GM12878 (cell line): ENCODE data around the gene NCBP2. TPM values are rescaled to one million over a fixed set of nuclear protein-coding genes. Genes with fewer than 3 reads are reported as not detected.

ENCODE experiments used
- ATAC-seq: fragments of 200-7000 bp; cut with Tn5 transposase; 3 replicates; pipeline ENCODE4 v1.9.1; 2020; ENCODE audit warnings: mild to moderate bottlenecking, moderate library complexity
- BruUV-seq: library from RNA; stranded (reverse); fragments of 400-500 nt; replicated peaks from 2 replicates; lab custom pipeline; 2021; lab: Mats Ljungman, UMichigan
- CTCF ChIA-PET: fragments of 300-600 bp; sonication (Branson Sonifier 250); formaldehyde crosslinking; extraction: SDS; loops from one replicate; lab custom pipeline; 2021; ENCODE audit warnings: inconsistent platforms; lab: Yijun Ruan, JAX
- POLR2A ChIA-PET: fragments of 350-600 bp; formaldehyde crosslinking; extraction: SDS; loops from one replicate; lab custom pipeline; 2021; ENCODE audit warnings: inconsistent platforms; lab: Charles Lee
- RAD21 ChIA-PET: fragments of 300-600 bp; sonication (Branson Sonifier 250); formaldehyde crosslinking; loops from one replicate; lab custom pipeline; 2023; ENCODE audit warnings: antibody characterized with exemption; ENCODE audit not compliant: unreplicated experiment; lab: Charles Lee
- SMC1A ChIA-PET: fragments of 300-600 bp; sonication (Branson Sonifier 250); formaldehyde crosslinking; loops from one replicate; lab custom pipeline; 2023; ENCODE audit not compliant: unreplicated experiment, uncharacterized antibody; lab: Charles Lee
- DNase-seq: peaks from one replicate; pipeline ENCODE4 v3.0.0-alpha.2; 2011; ENCODE audit warnings: low read depth, low spot score
- FAIRE-seq: peaks from 3 replicates; lab custom pipeline; 2011; peaks lifted over from hg19 to GRCh38; lab: Jason Lieb, UNC
- H2AFZ ChIP-seq: 2 replicates; pipeline ENCODE4 v1.6.0; 2011; ENCODE audit warnings: low read depth, low read length, control low read depth; ENCODE audit not compliant: control insufficient read depth
- H3K27ac ChIP-seq: 2 replicates; pipeline ENCODE4 v1.5.1; 2011; ENCODE audit warnings: control low read depth; ENCODE audit not compliant: control insufficient read depth, insufficient read depth
- H3K27me3 ChIP-seq, 2 experiments: replicated peaks in 1 of 2; 2 replicates each; pipeline versions ENCODE4 v1.6.0 to v1.6.1; 2011; ENCODE audit warnings: low read length in 1 of 2; ENCODE audit not compliant: control insufficient read depth in 2 of 2, insufficient read depth in 2 of 2
- H3K36me3 ChIP-seq, 2 experiments: 2 replicates each; pipeline ENCODE4 v1.5.1; 2011; ENCODE audit warnings: low read length in 1 of 2; ENCODE audit not compliant: control insufficient read depth in 2 of 2, insufficient read depth in 2 of 2
- H3K4me1 ChIP-seq: 2 replicates; pipeline ENCODE4 v1.6.1; 2011; ENCODE audit warnings: mild to moderate bottlenecking, low read length, moderate library complexity, mixed read lengths; ENCODE audit not compliant: control insufficient read depth, insufficient read depth
- H3K4me2 ChIP-seq: 2 replicates; pipeline ENCODE4 v1.6.0; 2011; ENCODE audit warnings: control low read depth; ENCODE audit not compliant: control insufficient read depth, insufficient read depth
- H3K4me3 ChIP-seq: fragments of 200-600 bp; sonication (generic); 2 replicates; pipeline ENCODE4 v1.5.1; 2016
- H3K79me2 ChIP-seq: 2 replicates; pipeline ENCODE4 v1.6.0; 2011; ENCODE audit warnings: low read length; ENCODE audit not compliant: control insufficient read depth, insufficient read depth
- H3K9ac ChIP-seq: 2 replicates; pipeline ENCODE4 v1.8.0; 2011; ENCODE audit warnings: low read length, control low read depth, mixed read lengths; ENCODE audit not compliant: control insufficient read depth, insufficient read depth
- H3K9me3 ChIP-seq: replicated peaks from 3 replicates; pipeline ENCODE4 v1.5.1; 2011; ENCODE audit warnings: mild to moderate bottlenecking, low read length; ENCODE audit not compliant: control insufficient read depth, insufficient read depth
- H4K20me1 ChIP-seq: 2 replicates; pipeline ENCODE4 v1.6.0; 2011; ENCODE audit not compliant: control insufficient read depth, insufficient read depth
- CHD1 ChIP-seq: IDR thresholded peaks from 2 replicates; pipeline ENCODE4 v1.6.1; 2012; ENCODE audit warnings: low read depth, low read length, improper control_type of control experiment
- EED ChIP-seq: sonication (generic); IDR thresholded peaks from 2 replicates; pipeline ENCODE4 v1.6.1; 2016; ENCODE audit warnings: antibody characterized with exemption, low read depth
- HDGF ChIP-seq: fragments of 450-650 bp; IDR thresholded peaks from 2 replicates; pipeline ENCODE4 v1.6.1; 2016; ENCODE audit warnings: antibody characterized with exemption
- IKZF1 ChIP-seq: fragments of 450-650 bp; conservative IDR thresholded peaks from 2 replicates; pipeline ENCODE4 v1.6.1; 2017; ENCODE audit warnings: antibody characterized with exemption, mild to moderate bottlenecking
- MEF2A ChIP-seq: IDR thresholded peaks from 2 replicates; pipeline ENCODE4 v1.6.1; 2011; ENCODE audit warnings: low read depth, mild to moderate bottlenecking, low read length, moderate library complexity; ENCODE audit not compliant: insufficient read depth
- MYC ChIP-seq: IDR thresholded peaks from 2 replicates; pipeline ENCODE4 v1.6.1; 2011; ENCODE audit warnings: mild to moderate bottlenecking, low read length, moderate library complexity, inconsistent platforms; ENCODE audit not compliant: insufficient read depth, insufficient replicate concordance, insufficient read length, severe bottlenecking
- SMC3 ChIP-seq: IDR thresholded peaks from 2 replicates; pipeline ENCODE4 v1.6.1; 2011; ENCODE audit warnings: low read length, improper control_type of control experiment, borderline replicate concordance
- SP1 ChIP-seq: IDR thresholded peaks from one replicate; pipeline ENCODE4 v1.6.1; 2011; ENCODE audit warnings: low read depth, low read length
- SRF ChIP-seq, 2 experiments: IDR thresholded peaks; 2 replicates each; pipeline ENCODE4 v1.6.1; 2011; ENCODE audit warnings: low read depth in 2 of 2, low read length in 2 of 2, mild to moderate bottlenecking in 1 of 2, moderate library complexity in 1 of 2
- ZNF24 ChIP-seq: fragments of 450-650 bp; IDR thresholded peaks from 2 replicates; pipeline ENCODE4 v1.6.1; 2017; ENCODE audit warnings: antibody characterized with exemption, mild to moderate bottlenecking
- WGBS: methylation state at CpG from one replicate; pipeline ENCODE4 v1.1.6; 2016; ENCODE audit warnings: low lambda C conversion rate; ENCODE audit not compliant: insufficient replicate concordance, insufficient coverage; ENCODE audit errors: missing lambda C conversion rate; 5-methylcytosine and 5-hydroxymethylcytosine counted together
- in situ Hi-C: fragments of 300-500 bp; cut with MboI; formaldehyde crosslinking; loops from 9 replicates; pipeline ENCODE4 v1.14.3; 2018; ENCODE audit warnings: mixed read lengths
- intact Hi-C: fragments of 100-400 bp; cut with micrococcal nuclease; formaldehyde crosslinking; loops from one replicate; pipeline ENCODE4 v1.14.2; 2022; ENCODE audit not compliant: unreplicated experiment
- polyA plus RNA-seq, 11 experiments: library from polyadenylated mRNA; depleted of rRNA in 4 of 11; unstranded in 6 of 11; stranded (reverse) in 5 of 11; fragments of >200 nt; fragmentation: Nextera tagmentation in 4 of 11; fragmentation: Illumina TruSeq in 1 of 11; extraction: Ambion mirVana in 4 of 11; extraction: Trizol in 1 of 11; gene quantifications; 1 replicate in 1 of 11; 2 replicates in 10 of 11; pipeline versions ENCODE4 v1.2.1 to v1.2.3, GENCODE V29; 2011 to 2016; ENCODE audit warnings: inconsistent platforms in 2 of 11, missing spikeins in 2 of 11, low read depth in 1 of 11
- total RNA-seq, 4 experiments: library from RNA; depleted of rRNA in 3 of 4; stranded (reverse); fragments of >200 nt in 3 of 4; fragmentation: Illumina TruSeq in 1 of 4; extraction: Trizol in 1 of 4; gene quantifications; 2 replicates each; pipeline versions ENCODE4 v1.2.1 to v1.2.3, GENCODE V29; 2013 to 2021
- TF ChIP-seq, protein P1 (sequence below): IDR thresholded peaks from 2 replicates; pipeline ENCODE4 v1.6.1; 2011; ENCODE audit warnings: low read depth, low read length, improper control_type of control experiment, borderline replicate concordance
- TF ChIP-seq, protein P2 (sequence below): IDR thresholded peaks from 2 replicates; pipeline ENCODE4 v1.6.1; 2011; ENCODE audit warnings: mild to moderate bottlenecking, low read depth, low read length, moderate library complexity; ENCODE audit not compliant: insufficient replicate concordance
- TF ChIP-seq, protein P3 (sequence below): fragments of 450-650 bp; IDR thresholded peaks from 2 replicates; pipeline ENCODE4 v1.6.1; 2017; ENCODE audit warnings: mild to moderate bottlenecking, low read depth, inconsistent platforms; ENCODE audit not compliant: poor library complexity, severe bottlenecking
- TF ChIP-seq, protein P4 (sequence below): IDR thresholded peaks from 2 replicates; pipeline ENCODE4 v1.6.1; 2012; ENCODE audit warnings: low read depth, low read length, improper control_type of control experiment

NCBP2 gene
- total and polyA plus RNA-seq, 10 of the 15 experiments (the other 5 are each of a cell fraction or from before 2014, with no cell fraction given), result 59.6 to 136 (median 96.4) TPM

DNA sequence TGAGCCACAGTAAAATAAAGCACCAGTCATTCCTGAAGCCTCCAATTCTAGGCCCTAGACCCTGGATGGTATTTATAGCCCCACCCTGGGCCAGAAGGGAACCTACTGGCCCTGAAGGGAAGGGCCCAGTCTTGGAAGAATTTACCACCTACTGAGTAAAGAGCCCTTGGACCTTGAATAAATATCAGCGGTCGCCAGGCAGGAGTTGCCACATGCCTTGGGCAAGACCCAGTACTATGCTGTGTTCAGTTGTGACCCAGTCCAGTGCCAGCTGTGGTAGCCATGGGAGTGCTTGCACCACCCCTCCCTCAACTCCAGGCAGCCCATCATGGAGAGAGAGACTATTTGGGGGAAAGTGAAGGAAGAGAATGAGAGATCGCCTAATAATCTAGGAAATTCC, 27.0 kb downstream of the NCBP2 start:
- ChIA-PET SMC1A (no interaction called here), CTCF (no interaction called here), POLR2A (no interaction called here), RAD21 (no interaction called here)
- Histone ChIP-seq H3K36me3 (peaks cover 2 to 7% of the 10 kb centered on the region in 2 experiments; a peak in 3 of 4 replicates), H3K4me2 (no peak overlapping the region), H3K9me3 (no peaks in the 10 kb centered on the region; the same call in 2 of the 3 replicates), H3K4me1 (peaks cover 1% of the 10 kb centered on the region; the same call in 1 of the 2 replicates), H3K9ac (no peak overlapping the region), H3K27ac (no peak overlapping the region), H2AFZ (no peak overlapping the region), H3K4me3 (no peak overlapping the region), H4K20me1 (no peaks in the 10 kb centered on the region), H3K27me3 (no peaks in the 10 kb centered on the region), H3K79me2 (no peaks in the 10 kb centered on the region)
- TF ChIP-seq MEF2A (no peak), HDGF (no peak), MYC (no peak)
- WGBS, result 86% methylated on average over 3 of the region's 3 CpGs
- no TSS peak for BruUV-seq
- ATAC-seq (no peak), FAIRE-seq (no peak), DNase-seq (no peak)
- in situ Hi-C loops, result no loop called here
- intact Hi-C loops, result no loop called here

DNA sequence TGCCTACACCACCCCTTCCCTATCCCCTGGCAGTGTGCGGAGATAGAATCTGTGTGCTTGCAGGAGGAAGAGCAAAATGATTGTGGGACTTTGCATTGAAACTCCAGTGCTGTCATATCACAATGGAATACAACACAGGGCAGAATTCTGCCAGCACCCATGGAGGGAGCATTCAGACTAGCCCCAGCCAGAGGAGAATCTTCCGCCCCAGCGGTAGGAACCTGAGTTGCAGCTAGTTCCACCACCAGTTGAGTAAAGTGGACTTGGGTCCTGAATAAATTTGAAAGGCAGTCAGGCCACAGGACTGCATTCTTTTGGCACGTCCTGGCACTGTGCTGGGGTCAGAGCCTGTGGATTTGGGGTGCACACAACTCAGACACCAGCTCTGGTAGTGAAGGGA, 27.5 kb downstream of the NCBP2 start:
- Histone ChIP-seq H3K36me3 (peaks cover 2 to 7% of the 10 kb centered on the region in 2 experiments; a peak in 3 of 4 replicates), H4K20me1 (no peaks in the 10 kb centered on the region), H3K4me3 (no peak overlapping the region), H3K4me1 (no peaks in the 10 kb centered on the region), H2AFZ (no peak overlapping the region), H3K27me3 (no peaks in the 10 kb centered on the region), H3K4me2 (no peak overlapping the region), H3K9ac (no peak overlapping the region), H3K27ac (no peak overlapping the region), H3K9me3 (no peaks in the 10 kb centered on the region; the same call in 2 of the 3 replicates), H3K79me2 (no peaks in the 10 kb centered on the region)
- ChIA-PET POLR2A (no interaction called here), RAD21 (no interaction called here), SMC1A (no interaction called here), CTCF (no interaction called here)
- FAIRE-seq (no peak), DNase-seq (no peak), ATAC-seq (no peak)
- no TSS peak for BruUV-seq
- intact Hi-C loops, result no loop called here
- in situ Hi-C loops, result no loop called here
- WGBS, result 97% methylated on average over 4 of the region's 4 CpGs
- TF ChIP-seq, protein P1, sequence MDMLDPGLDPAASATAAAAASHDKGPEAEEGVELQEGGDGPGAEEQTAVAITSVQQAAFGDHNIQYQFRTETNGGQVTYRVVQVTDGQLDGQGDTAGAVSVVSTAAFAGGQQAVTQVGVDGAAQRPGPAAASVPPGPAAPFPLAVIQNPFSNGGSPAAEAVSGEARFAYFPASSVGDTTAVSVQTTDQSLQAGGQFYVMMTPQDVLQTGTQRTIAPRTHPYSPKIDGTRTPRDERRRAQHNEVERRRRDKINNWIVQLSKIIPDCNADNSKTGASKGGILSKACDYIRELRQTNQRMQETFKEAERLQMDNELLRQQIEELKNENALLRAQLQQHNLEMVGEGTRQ, result no peak
- no peak for TF ChIP-seq ZNF24
- no peak for TF ChIP-seq CHD1
- TF ChIP-seq, protein P2, sequence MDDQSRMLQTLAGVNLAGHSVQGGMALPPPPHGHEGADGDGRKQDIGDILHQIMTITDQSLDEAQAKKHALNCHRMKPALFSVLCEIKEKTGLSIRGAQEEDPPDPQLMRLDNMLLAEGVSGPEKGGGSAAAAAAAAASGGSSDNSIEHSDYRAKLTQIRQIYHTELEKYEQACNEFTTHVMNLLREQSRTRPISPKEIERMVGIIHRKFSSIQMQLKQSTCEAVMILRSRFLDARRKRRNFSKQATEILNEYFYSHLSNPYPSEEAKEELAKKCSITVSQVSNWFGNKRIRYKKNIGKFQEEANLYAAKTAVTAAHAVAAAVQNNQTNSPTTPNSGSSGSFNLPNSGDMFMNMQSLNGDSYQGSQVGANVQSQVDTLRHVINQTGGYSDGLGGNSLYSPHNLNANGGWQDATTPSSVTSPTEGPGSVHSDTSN, result no peak
- TF ChIP-seq EED, result no peak
- TF ChIP-seq, protein P3, sequence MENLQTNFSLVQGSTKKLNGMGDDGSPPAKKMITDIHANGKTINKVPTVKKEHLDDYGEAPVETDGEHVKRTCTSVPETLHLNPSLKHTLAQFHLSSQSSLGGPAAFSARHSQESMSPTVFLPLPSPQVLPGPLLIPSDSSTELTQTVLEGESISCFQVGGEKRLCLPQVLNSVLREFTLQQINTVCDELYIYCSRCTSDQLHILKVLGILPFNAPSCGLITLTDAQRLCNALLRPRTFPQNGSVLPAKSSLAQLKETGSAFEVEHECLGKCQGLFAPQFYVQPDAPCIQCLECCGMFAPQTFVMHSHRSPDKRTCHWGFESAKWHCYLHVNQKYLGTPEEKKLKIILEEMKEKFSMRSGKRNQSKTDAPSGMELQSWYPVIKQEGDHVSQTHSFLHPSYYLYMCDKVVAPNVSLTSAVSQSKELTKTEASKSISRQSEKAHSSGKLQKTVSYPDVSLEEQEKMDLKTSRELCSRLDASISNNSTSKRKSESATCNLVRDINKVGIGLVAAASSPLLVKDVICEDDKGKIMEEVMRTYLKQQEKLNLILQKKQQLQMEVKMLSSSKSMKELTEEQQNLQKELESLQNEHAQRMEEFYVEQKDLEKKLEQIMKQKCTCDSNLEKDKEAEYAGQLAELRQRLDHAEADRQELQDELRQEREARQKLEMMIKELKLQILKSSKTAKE, result no peak
- no peak for TF ChIP-seq SRF (IDR thresholded peaks at IDR 0.05; ENCODE audit: low read depth in 2 of 2, low read length in 2 of 2)
- TF ChIP-seq SMC3, result no peak
- no peak for TF ChIP-seq SP1
- TF ChIP-seq, protein P4, sequence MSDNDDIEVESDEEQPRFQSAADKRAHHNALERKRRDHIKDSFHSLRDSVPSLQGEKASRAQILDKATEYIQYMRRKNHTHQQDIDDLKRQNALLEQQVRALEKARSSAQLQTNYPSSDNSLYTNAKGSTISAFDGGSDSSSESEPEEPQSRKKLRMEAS, result no peak
- no peak for TF ChIP-seq IKZF1
- no peak for TF ChIP-seq HDGF
